Measurements from ENCODE around the gene PRKCH. TPM values are rescaled to one million over a fixed set of nuclear protein-coding genes. Genes with fewer than 3 reads are reported as not detected.

The PRKCH gene
- total and polyA plus RNA-seq, 2 of the 13 experiments (the other 11 are each of a cell fraction or from before 2014, with no cell fraction given), result 0.48 to 1.3 TPM

GRCh38 chr14:61281186-61281947 lies 40.0 kb upstream of the PRKCH start, which contains the start of gene TMEM30B:
TSS of gene TMEM30B (minus strand) at chr14:61281338. CDS start at chr14:61281147, 191 bp downstream.
- FAIRE-seq (no peak), ATAC-seq (no peak), DNase-seq (ENCODE audit: low spot score) (no peak)
- no peaks in the 10 kb centered on the region for H3K9me3 ChIP-seq (ENCODE audit: low read length)
- no peaks in the 10 kb centered on the region for H4K20me1 ChIP-seq (ENCODE audit: insufficient read depth, low read length)
- POLR2A ChIA-PET, result no interaction called here
- no peaks in the 10 kb centered on the region; a peak in 1 of 5 replicates for H3K27me3 ChIP-seq (ENCODE audit: control insufficient read depth in 1 of 2, insufficient read depth in 2 of 2, low read length in 2 of 2)
- no peak within 1 kb of the TSS for H3K4me2 ChIP-seq (ENCODE audit: low read depth, low read length)
- no peak within 1 kb of the TSS for H3K4me3 ChIP-seq (replicated peaks in 1 of 3; ENCODE audit: insufficient read depth in 1 of 3, low read depth in 2 of 3, low read length in 3 of 3)
- intact Hi-C loops (cut with micrococcal nuclease; ENCODE audit: unreplicated experiment) (no loop called here), in situ Hi-C loops (cut with HindIII; ENCODE audit: extremely low pct_ligation_motif_present, low pct_unique_long_range_greater_than_20kb) (loop anchor here (25.0 kb wide), 1 partner anchor 556 kb away; no protein-coding TSS in a partner anchor)
- peaks cover 38% of the 10 kb centered on the region for H3K4me1 ChIP-seq (ENCODE audit: insufficient read depth, low read length)
- TF ChIP-seq ZNF431 (CRISPR knock-in tag; IDR thresholded peaks at IDR 0.05; ENCODE audit: borderline replicate concordance, low read depth), result no peak
- no peak for TF ChIP-seq ZC3H4 (CRISPR knock-in tag; IDR thresholded peaks at IDR 0.05; ENCODE audit: borderline replicate concordance)
- H3K79me2 ChIP-seq (ENCODE audit: insufficient read depth, low read length), result no peaks in the 10 kb centered on the region
- 92% methylated on average over 30 of the region's 43 CpGs for whole genome bisulfite sequencing (ENCODE audit: low lambda C conversion rate)
- CTCF ChIA-PET (ENCODE audit: low intra/inter-chr PET ratio, low total read pairs), result no interaction called here
- no TSS peak for BruUV-seq (replicated peaks)
- H3K9ac ChIP-seq (ENCODE audit: insufficient read depth, low read depth, low read length), result no peak within 1 kb of the TSS
- no peak within 1 kb of the TSS for H2AFZ ChIP-seq (ENCODE audit: low read length)
- H3K27ac ChIP-seq (ENCODE audit: extremely low read length, insufficient read depth, low read length), result no peak within 1 kb of the TSS
- no peaks in the 10 kb centered on the region for H3K36me3 ChIP-seq (replicated peaks in 1 of 2; ENCODE audit: control insufficient read depth in 1 of 2, insufficient read depth in 2 of 2, low read length in 2 of 2)

- no peaks in the 10 kb centered on the region for H3K36me3 ChIP-seq (replicated peaks in 1 of 2; ENCODE audit: control insufficient read depth in 1 of 2, insufficient read depth in 2 of 2, low read length in 2 of 2)
- peaks cover 41% of the 10 kb centered on the region for H3K4me1 ChIP-seq (ENCODE audit: insufficient read depth, low read length)
- TF ChIP-seq ZFP41 (CRISPR knock-in tag; IDR thresholded peaks at IDR 0.05; ENCODE audit: borderline replicate concordance), result no peak
- no peak for TF ChIP-seq SIX1 (CRISPR knock-in tag; IDR thresholded peaks at IDR 0.05; ENCODE audit: borderline replicate concordance)
- no peak for TF ChIP-seq ZNF30 (CRISPR knock-in tag; IDR thresholded peaks at IDR 0.05)
- no peak for TF ChIP-seq FOXJ3 (CRISPR knock-in tag; IDR thresholded peaks at IDR 0.05; ENCODE audit: borderline replicate concordance)
- no peak for TF ChIP-seq ZGPAT (CRISPR knock-in tag; IDR thresholded peaks at IDR 0.05)
- TF ChIP-seq ZNF281 (CRISPR knock-in tag; IDR thresholded peaks at IDR 0.05; ENCODE audit: borderline replicate concordance), result no peak
- no peak for TF ChIP-seq ZNF512 (CRISPR knock-in tag; IDR thresholded peaks at IDR 0.05)
- 0% methylated on average over 1 of the region's 1 CpG for WGBS (ENCODE audit: low lambda C conversion rate)
- BruUV-seq (replicated peaks), result no TSS peak
- H3K27me3 ChIP-seq (ENCODE audit: control insufficient read depth in 1 of 2, insufficient read depth in 2 of 2, low read length in 2 of 2), result no peaks in the 10 kb centered on the region; a peak in 1 of 5 replicates
- no peaks in the 10 kb centered on the region for H4K20me1 ChIP-seq (ENCODE audit: insufficient read depth, low read length)
- ChIA-PET POLR2A (no interaction called here), CTCF (ENCODE audit: low intra/inter-chr PET ratio, low total read pairs) (no interaction called here)
- no peak overlapping the region for H3K4me3 ChIP-seq (replicated peaks in 1 of 3; ENCODE audit: insufficient read depth in 1 of 3, low read depth in 2 of 3, low read length in 3 of 3)
- no peak overlapping the region for H3K4me2 ChIP-seq (ENCODE audit: low read depth, low read length)
- intact Hi-C loops (cut with micrococcal nuclease; ENCODE audit: unreplicated experiment), result no loop called here
- DNase-seq (ENCODE audit: low spot score) (no peak), FAIRE-seq (no peak), ATAC-seq (no peak)
- no peak overlapping the region for H3K9ac ChIP-seq (ENCODE audit: insufficient read depth, low read depth, low read length)
- no peaks in the 10 kb centered on the region for H3K9me3 ChIP-seq (ENCODE audit: low read length)
- no peak overlapping the region for H2AFZ ChIP-seq (ENCODE audit: low read length)
- in situ Hi-C loops (cut with HindIII; ENCODE audit: extremely low pct_ligation_motif_present, low pct_unique_long_range_greater_than_20kb), result loop anchor here (25.0 kb wide), 1 partner anchor 555 kb away; no protein-coding TSS in a partner anchor
- H3K79me2 ChIP-seq (ENCODE audit: insufficient read depth, low read length), result no peaks in the 10 kb centered on the region
- H3K27ac ChIP-seq (ENCODE audit: extremely low read length, insufficient read depth, low read length), result no peak overlapping the region
Measured at GRCh38 chr14:61281948-61282275, 39.5 kb upstream of the PRKCH start.
